GM21447 (cell line): ENCODE data around the gene PNPLA5.
"Not testable (repeated sequence)": the region's sequence is repeated elsewhere in the genome, so short reads cannot be mapped to it uniquely, and the experiment has no call there.

Source experiments
- ATAC-seq: cut with Tn5 transposase; IDR thresholded peaks from one replicate; pipeline ENCODE4 v1.9.1; 2021; ENCODE audit not compliant: unreplicated experiment

Gene PNPLA5

DNA sequence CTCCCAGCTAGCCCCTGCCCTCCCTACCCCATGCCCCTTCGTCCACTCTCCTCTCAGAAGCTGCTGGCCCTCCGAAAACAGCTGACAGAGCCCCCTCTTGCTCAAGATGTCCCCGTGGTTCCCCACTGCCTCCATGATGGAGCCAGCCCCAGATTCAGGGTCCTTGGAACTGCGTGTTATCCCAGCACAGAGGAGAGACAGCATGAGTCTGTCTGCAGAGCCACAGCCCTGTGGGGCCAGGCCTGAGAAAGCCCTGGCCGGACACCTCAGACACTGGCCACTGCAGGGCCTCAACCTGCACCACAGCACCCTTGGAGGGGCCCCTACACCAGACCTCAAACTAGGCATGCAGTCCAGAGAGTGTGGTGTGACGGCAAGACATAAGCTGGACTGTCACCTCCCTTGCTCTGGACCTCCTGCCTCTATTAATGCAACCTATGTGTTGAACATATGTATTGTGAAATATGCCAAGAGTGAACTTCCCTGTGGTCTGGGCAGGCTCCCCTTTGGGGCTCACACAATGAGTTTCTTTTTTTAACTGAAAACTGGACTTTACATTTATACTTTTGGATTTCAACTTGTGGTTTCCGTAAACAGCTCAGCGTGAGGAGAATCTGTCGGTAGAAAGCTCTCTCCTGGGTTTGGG, 9.6 kb downstream of the PNPLA5 start:
- ATAC-seq = no peak

DNA sequence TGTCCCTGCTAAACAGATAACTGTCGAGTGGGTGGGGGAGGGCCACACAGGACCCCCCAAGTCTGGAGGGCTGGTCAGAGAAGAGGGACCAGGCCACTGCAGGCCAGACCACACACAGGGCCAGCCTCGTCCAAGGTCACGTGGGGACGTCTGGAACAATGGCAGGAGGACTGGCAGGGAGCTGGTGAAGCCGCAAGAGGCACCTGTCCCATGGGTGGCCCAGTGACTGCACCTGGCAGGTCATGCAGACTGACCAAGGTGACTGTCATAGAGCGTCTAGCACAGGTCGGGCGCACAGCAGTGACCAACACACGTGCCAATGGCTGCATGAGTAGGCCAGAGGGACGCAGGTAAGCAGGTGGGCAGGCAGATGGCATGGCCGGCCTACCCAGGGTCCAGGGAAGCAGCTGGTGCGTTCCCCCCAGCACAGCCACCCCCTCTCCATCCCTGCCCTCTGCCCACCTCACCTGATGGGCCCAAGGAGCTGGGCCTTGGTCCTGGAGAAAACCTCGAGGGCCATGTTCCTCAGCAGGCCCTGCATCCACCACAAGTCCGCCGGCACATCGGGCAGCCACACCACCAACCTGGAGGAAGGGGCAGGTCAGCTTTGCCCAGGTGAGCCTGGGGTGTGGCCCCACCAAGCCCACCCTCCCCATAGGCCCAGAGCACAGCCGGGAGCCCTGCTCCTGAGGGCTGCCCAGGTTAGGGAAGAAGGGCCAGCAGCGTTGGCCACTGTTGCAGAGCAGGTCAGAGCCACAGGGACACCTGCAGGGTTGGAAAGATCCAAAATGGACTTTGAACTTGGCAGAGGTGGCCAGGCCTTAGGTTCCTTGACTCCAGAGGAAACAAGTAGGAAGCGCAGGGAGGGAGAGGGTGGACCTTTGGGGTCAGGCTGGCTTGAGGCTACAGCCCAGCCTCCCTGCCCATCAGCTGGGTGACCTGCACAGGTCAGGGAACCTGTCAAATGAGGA, 10.4 kb downstream of the PNPLA5 start:
- ATAC-seq = no peak

DNA sequence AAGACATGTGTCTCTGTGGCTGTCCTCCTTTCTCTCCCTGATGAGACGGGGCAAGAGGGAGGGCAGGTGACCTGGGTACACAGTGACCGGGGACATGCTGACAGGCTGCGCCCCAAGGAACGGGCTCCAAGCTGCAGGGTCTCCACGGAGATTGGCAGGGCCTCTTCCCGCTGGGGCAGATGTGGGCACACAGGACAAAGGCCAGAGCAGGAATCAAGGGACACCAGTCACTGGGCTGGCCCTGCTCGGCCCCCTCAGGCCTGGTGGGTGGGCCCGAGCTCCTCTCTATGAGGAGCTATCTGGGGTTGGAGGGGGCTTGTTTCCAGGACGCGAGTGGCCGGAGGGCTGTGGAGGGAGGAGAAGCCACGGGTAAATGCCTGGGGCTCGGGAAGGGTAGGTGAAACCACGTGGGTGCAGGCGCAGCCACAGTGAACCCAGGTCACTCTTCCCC, 11.2 kb downstream of the PNPLA5 start:
- no peak for ATAC-seq

DNA sequence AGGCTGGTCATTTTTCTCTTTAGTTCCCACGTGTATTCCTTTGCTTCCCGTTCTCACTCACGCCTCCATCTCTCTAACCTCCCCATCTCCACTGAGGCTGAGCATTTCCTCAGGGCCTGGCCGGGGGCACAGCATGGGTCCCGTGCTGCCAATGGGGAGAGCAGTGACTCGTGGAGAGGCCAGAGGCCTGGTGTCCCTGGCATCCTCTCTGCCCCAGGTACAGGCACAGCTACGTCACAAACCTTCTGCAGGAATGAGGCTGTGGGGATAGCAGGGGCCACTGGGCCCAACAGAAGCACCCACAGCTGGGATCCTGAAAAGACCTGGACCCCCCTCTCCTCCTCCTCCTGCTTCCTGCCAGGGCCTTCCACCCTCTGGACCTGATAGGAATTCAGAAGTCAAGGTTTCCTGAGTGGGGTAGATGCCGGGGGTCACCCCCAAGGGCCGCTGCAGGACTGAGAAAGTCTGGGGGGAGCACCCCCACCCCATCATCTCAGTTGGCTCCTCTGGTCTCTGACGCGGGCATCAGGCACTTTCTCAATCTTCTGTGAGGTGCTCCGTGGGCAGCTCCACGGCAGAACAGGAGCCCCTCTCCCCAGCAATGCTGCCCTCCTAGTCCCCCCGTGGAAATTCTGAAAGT, 11.8 kb downstream of the PNPLA5 start:
- ATAC-seq = no peak

DNA sequence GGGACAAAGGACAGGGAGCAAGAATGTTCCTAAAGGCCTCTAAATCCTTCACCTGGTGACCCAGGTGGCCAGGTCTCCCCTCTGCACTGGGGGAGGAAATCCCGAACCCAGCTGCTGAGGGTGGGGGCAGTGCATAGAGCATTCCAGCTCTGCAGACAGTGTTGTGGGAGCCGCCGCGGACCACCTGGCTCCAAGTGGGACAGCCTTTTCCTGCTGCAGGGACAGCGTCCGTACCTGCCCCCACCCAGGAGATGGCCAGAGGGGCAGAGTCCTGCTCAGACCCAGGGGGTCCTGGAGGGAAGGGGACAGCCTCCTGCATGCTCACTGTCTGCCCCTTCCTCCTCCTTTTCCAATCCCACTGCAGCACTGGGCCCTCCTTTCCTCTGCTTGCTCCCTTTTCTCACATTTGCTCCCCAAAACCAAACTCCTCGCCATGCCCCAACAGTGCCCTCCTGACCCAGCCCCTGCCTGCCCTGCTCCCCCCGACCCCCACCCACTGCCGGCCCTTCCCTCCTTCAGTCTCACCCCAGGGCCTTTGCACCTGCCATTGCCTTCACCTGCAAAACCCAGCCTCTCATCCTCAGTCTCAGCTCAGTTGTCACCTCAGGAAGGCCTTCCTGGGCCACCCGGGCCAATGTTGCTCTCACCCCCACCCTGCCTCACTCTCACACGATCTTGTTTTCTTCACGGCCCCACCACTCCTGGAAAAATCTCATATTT, 12.8 kb downstream of the PNPLA5 start:
- no peak for ATAC-seq

DNA sequence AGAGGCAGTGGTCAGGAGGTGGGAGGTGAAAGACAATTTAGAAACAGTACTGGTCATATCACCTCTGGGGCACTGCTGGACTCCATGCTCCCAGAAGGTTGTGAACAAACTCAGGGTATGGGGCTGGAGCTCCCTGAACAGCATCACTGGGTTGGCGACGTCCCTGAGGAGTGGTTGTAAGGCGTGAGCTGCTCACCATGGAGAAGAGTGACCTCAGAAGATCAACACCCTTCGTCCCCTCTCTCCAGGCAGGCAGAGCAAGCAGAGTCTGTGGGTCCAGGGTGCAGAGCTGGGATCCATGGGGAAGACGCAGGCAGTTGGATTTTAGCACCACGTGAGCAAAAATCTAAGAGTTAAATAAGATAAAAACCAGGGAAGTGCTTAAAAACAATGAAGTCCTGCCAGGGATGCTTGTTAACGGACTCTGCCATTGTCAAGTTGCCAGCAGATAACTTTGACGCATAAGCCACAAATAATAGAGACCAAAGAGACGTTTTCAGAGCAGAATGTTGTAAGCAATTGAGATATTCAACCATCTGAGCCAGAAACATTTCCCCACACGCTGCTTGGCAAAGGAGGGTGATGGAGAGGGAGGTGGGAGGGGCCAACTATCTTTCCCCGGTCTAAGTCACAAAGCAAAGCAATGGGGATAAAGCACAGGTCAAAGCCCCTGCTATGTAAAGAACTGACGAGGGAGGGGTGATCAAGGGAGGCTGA, 13.6 kb downstream of the PNPLA5 start:
- ATAC-seq = no peak

DNA sequence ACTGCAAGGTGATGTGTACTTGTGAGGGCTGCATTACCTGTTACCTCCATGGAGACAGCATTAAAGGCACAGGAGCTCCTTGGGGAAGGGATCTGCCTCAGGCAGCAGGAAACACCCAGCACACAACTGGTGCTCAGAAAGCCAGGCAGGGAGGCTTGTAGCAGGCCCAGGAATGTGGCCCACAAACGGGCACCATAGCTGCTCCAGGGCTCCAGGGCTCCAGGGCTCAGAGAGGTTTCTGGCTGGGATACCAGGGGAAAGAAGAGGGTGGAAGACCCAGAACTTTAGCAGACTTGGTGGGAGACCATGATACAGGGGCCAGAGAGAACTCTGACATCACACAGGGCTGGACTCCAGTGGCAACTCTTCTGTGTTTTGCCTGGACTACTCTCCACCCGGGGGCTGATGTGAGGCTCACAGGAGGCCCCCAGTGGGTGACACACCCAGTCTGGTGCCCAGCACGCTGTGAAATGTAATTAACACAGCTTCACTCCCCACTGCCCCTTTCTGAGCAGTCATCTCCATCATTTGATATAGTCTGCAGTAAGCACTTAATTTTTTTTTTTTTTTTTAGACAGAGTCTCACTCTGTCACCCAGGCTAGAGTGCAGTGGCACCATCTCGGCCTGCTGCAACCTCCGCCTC, 14.8 kb downstream of the PNPLA5 start:
- no peak for ATAC-seq

DNA sequence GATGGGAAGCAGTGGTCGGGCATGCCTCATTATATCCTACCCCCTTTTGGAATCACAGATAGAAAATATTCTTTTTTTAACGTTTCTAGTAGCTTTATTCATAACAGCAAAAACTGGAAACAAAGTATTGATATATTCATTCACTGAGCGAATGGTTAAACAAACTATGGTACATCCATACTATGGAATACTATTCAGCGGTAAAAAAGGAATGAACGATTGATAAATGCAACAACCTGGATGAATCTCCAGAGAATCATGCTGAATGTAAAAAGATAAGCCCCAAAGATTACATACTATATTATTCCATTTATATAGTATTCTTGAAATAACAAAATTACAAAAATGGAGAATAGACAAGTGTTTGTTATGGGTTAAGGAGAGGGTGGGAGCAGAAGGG, 22.0 kb downstream of the PNPLA5 start:
- ATAC-seq = no peak

DNA sequence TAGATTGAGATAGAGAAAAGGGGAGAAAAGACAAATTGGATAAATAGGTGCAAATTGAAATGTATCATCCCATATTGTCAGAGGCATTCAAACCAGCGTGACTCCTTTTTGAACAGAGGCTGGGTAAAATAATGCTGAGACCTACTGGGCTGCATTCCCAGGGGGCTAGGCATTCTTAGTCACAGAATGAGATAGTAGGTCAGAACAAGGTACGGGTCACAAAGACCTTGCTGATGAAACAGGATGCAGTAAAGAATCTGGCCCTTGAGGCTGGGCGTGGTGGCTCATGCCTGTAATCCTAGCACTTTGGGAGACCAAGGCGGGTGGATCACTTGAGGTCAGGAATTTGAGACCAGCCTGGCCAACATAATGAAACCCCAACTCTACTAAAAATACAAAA, 22.8 kb downstream of the PNPLA5 start:
- not testable (repeated sequence) for ATAC-seq

DNA sequence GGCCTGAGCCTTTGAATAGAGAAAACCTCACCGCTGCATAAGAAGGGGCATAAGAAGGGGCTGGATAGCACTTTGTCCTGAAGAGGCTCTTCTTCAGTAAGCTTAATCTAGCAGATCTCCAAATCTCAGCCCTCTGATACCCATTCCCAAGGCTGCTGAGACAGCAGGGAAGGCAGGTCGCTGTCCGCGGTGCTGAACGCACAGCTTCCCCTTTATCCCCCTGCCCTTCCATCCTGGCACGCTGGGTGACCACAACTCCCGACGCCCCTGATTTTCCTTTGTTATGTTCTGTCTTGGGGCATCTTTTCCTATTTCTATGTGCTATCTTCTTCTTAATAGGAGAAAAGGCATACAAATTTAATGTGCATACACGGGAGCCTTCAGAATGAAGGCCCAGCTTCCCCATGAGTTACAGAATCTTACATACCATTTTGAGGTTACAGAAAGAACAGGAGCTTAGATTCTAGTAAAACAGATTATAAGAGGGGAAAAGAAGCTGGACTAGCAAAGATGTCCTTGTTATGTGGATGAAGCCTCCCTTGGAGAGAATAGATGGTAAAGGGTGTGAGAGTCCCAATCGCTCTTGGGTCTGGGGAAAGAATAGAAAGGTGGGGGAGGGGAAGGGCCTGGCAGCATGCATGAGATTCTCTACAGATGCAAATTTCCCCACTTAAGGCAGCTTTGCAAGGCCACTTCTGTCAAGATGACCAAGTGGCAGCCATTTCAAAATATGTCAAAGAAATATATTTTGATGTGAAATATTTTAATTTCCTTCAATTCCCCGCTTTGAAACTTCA, 23.8 kb downstream of the PNPLA5 start:
- ATAC-seq = no peak

DNA sequence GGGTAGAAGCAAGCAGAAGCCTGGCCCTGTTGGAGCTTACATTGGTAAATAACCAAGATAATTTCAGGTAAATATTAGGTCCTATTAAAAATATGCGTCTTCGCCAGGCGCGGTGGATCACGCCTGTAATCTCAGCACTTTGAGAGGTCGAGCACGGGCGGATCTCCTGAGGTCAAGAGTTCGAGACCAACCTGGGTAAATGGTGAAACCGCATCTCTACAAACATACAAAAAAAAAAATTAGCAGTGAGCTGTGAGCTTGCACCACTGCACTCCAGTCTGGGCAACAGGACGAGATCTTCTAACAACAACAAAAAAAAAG, 29.0 kb downstream of the PNPLA5 start:
- ATAC-seq = no peak

DNA sequence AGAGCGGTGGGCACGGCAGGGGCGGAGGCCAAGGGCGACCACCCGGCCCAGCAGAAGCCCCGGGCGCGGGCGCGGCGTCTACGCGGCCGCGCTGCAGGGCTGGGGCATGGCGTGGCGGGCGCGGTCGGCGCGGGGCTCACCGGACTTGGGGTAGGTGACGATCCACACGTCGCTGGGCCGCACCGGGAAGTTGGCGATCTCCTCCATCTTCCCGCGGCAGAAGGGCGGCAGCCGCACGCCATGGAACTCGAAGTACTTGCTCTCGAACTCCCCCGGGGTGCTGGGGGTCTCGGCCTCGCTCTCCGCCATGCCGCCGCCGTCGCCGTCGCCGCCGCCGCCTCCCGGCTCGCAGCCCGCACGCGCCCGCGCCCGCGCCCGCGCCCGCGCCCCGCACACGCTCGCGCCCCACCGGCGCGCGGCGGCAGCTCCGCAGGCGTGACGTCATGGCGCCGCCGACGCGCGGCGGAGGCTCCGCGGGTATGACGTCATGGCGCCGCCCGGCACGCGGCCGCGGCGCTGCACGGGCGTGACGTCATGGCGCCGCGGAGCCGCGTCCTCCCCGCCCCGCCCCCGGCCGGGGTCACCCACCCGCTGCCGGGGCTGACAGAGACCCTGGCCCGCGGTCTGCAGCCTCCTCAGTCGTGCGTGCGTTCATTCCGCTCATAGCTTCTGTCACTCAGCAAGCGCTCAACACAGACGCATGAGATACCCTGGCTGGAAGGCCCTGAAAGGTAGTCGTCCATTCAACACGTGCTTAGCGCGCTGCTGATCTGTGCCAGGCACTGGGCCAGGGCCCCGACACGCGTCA, 29.5 kb downstream of the PNPLA5 start, which contains the start of gene SULT4A1:
SULT4A1 (minus strand) TSS at position 440 of the 808 bp plus-strand sequence; CDS start at position 309, 131 bp downstream.
- no peak for ATAC-seq

DNA sequence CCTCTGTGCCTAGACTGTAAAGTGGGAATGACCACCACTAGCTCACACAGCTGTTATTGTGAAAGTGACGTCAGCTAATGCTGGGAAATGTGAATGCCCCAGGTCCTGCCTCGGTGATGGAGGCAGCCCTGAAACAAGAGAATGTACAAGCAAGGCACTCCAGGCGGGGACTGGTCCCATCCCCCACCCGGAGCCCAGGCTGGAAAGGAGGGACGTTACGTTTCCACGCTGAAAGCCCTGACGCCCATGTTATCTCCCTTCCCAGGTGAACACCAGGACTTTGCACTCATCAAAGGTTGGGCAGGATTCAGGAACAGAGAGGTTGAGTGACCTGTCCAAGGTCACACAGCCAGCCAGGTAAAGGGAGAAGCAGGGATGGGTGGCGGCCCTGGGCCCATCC, 30.3 kb downstream of the PNPLA5 start:
- no peak for ATAC-seq

DNA sequence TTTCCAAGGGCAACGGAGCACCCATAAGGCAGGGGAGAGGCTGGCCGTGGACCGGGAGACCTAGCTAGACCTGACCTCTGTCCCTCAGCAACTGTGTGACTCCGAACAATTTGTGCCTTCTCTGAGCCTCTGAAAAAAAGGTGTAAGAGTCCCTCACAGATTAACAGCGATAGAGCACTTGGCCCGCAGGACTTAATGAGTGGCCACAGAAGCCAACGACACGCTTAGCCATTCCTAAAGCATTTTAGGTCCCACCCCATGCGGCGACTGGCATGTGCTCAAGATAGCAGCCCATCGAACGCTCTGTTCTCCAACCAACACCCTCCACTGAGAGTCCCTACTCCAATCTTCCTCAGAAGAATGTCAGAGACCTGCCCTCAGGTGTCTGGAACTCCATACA, 31.0 kb downstream of the PNPLA5 start:
- ATAC-seq = no peak

DNA sequence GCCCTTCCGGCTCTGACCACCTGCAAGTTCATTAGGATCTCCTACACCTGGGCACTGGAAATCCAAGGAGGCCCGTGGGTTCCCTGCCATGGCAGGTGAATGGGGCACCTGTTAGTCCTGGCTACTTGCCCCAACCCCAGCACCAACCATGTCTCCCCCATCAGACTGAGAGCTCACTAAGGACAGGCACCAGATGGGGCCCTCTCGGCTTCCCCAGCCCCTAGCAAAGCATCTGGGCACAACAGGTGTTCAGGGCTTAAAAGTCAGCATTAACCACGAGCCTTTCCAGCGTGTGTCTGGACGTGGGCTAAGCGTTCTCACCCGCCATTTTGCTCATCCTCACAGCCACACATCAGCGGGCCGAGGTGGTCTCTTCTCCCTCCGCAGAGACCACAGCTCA, 31.7 kb downstream of the PNPLA5 start:
- no peak for ATAC-seq

DNA sequence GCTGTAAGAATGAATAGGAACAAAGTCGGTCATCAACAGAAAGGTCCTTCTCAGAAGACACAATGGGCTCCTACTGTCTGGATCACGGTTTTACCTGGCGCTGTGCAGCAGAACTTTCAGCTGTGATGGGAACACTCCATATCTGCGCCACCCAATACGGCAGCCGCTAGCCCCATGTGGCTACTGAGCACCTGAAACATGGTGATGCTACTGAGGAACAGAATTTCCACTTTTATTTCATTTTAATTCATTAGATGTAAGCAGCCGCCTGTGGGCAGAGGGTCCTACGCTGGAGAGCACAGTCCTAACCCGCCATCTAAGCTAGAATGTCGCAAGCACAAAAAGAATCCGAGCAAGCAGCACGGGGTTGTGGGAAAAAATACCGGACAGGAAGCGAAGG, 32.2 kb downstream of the PNPLA5 start:
- ATAC-seq = no peak

DNA sequence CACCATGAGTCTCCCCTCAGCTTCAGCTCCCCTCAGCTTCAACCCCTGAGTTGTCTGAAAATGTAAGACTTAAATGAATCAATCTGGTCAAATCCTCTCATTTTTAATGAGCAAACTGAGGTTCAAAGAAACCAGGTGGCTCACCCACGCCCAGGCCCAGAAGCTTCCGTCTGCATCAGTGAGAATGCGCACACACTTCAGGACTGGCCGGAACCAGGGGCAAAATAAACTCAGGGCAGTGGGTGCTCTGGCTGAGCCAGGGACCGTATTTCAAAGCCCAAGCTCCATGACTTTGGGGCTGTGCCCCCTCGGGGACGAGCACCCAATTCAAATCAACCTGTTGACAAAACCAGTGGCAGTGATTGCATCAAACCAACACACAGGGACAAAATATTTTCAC, 32.6 kb downstream of the PNPLA5 start:
- ATAC-seq = no peak

DNA sequence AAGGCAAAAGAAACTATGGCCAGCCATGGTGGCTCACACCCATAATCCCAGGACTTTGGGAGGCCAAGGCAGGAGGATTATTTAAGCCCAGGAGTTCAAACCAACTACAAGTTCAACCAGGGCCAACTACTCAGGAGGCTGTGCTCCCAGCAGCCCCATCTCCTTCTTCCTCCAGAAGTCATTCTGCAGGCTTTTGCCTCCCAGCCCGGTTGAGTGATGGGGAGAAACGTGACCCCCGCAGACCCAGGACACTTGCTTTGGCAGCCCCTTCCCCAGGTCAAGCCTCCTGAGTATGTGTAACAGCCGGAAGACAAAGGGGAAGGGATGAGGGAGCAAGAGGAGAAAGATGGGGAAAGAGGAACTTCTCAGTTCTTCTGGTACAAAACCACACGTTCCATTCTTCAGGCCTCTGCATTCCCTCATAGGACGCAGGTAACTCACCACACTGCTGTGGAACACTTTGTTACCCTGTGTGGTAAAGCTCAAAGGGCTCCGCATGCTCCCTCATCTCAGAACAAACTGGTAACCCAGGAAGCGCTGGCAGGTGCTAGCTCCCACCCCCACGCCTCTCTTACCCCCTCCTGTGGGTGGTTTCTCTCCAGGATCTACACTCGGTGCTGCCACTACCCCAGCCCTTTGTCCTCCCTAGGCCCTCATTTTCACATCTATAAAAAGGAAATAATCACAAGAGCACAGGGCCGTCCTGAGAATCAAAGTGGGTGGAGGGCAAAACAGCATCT, 33.5 kb downstream of the PNPLA5 start:
- ATAC-seq = no peak
